BE2C (cell line): ENCODE data around the gene ZNF688.
"Not testable (repeated sequence)": the region's sequence is repeated elsewhere in the genome, so short reads cannot be mapped to it uniquely, and the experiment has no call there.

Experiments
- DNase-seq: peaks from one replicate; pipeline ENCODE4 v3.0.0-alpha.2; 2020
- H3K27me3 ChIP-seq: fragments of 250-450 bp; sonication (Bioruptor Pico); 2 replicates; pipeline ENCODE4 v1.5.1; 2020; ENCODE audit warnings: mild to moderate bottlenecking
- H3K36me3 ChIP-seq: fragments of 250-450 bp; sonication (Bioruptor Pico); 2 replicates; pipeline ENCODE4 v1.5.1; 2020; ENCODE audit warnings: mild to moderate bottlenecking
- H3K4me1 ChIP-seq: fragments of 250-450 bp; sonication (Bioruptor Pico); 2 replicates; pipeline ENCODE4 v1.5.1; 2020
- H3K4me3 ChIP-seq: 2 replicates; pipeline ENCODE4 v1.5.1; 2011; ENCODE audit warnings: low read depth, low read length
- H3K9me3 ChIP-seq: fragments of 250-450 bp; sonication (Bioruptor Pico); 2 replicates; pipeline ENCODE4 v1.5.1; 2020
- CTCF ChIP-seq: IDR thresholded peaks from 2 replicates; pipeline ENCODE4 v1.5.1; 2012; ENCODE audit warnings: mild to moderate bottlenecking, low read depth, low read length

The ZNF688 gene

DNA sequence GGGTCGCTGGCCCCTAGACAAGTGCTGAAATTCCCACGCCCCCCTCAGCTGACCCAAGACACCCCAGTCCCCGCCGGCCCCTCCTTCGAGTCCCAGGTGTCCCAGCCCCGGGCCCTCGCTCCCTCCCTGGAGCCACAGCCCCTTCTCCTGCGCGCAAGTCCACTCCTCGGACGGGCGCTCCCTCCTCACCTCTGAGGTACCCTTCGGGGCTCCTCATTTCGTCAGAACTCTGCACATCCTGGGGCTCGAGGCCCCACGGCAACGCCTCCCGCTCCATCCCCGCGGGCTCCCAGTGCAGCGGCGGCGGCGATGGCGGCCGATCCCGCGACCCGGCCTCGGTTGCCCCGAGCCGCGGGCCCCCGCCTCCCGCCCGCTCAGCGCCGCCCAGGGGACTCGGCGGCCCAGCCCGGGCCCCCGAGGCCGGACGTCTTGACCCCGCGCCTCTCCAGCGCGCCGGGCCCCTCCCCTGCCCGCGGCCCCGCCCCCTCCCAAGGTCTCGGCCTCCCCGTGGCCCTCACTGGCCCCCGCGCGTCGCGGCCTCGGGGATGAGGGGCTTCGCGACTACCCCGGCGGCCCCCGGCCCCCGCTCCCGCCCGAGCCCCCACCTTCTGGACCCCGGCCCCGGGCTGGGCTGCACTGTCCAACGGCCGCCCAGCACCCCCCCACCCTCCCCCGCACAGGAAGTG lies 45.2 kb downstream of the ZNF688 start, which contains the start of gene ZNF768:
Gene ZNF768 (minus strand): TSS at position 430 of the 686 bp plus-strand sequence. CDS start 153 bp downstream, at position 277.
- no peak for DNase-seq
- peaks cover 3% of the 10 kb centered on the region for H3K4me1 ChIP-seq
- no peaks in the 10 kb centered on the region for H3K9me3 ChIP-seq
- H3K27me3 ChIP-seq = no peaks in the 10 kb centered on the region
- TF ChIP-seq CTCF = no peak
- H3K36me3 ChIP-seq = peaks cover 7% of the 10 kb centered on the region
- peak within 1 kb of the TSS; percentile 76 for H3K4me3 ChIP-seq

DNA sequence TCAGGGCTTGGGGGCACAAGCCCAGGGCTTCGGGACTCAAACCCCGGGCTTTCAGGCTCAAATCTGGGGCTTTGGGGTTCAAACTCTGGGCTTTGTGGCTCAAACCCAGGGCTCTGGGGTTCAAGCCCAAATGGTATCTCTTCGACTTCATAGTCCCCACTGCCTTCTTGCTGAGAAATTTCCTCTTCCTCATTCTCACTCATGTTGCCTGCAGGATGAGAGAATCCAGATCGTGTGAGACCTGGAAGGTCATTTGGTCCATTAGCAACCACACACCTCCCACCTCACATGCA lies 45.7 kb downstream of the ZNF688 start:
- Histone ChIP-seq H3K36me3 (peaks cover 7% of the 10 kb centered on the region), H3K27me3 (no peaks in the 10 kb centered on the region), H3K9me3 (no peaks in the 10 kb centered on the region), H3K4me3 (peak overlapping the region; percentile 76), H3K4me1 (peaks cover 3% of the 10 kb centered on the region)
- no peak for DNase-seq
- TF ChIP-seq CTCF = no peak

DNA sequence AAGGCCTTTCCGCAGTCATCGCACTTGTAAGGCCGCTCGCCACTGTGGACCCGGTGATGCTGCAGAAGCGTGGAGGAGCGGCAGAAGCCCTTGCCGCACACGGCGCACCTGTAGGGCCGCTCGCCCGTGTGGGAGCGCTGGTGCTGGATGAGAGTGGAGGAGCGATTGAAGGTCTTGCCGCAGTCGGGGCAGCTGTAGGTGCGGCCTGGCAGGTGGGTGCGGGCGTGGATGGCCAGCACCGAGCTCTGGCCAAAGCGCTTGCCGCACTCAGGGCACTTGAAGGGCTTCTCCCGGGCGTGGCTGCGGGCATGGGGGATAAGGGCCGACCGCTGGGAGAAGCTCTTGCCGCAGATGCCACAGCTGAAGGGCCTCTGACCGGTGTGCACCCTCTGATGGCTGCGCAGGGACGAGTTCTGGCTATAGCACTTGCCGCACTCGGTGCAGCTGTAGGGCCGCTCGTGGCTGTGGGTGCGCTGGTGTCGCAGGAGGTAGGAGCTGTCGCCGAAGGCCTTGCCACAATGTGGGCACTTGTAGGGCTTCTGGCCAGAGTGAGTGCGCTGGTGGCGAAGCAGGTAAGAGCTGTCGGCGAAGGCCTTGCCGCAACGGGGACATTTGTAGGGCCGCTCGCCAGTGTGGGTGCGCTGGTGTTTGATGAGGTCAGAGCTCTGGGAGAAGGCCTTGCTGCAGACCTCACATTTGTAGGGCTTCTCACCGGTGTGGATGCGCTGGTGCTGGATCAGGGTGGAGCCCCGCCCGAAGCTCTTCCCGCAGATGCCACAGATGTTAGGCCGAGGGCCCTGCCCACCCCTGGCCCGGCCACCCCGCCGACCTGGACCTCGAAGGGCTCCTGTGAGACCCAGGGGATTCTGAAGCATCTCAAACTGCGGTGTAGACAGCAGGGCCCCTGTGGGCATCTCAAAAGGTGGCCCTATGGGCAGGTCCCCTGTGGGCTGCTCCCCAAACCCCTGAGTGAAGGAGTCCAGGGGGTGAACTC lies 46.6 kb downstream of the ZNF688 start:
- DNase-seq = no peak
- H3K27me3 ChIP-seq = no peaks in the 10 kb centered on the region
- no peaks in the 10 kb centered on the region for H3K9me3 ChIP-seq
- no peak overlapping the region for H3K4me3 ChIP-seq
- H3K4me1 ChIP-seq = peaks cover 3% of the 10 kb centered on the region
- TF ChIP-seq CTCF = no peak
- peaks cover 7% of the 10 kb centered on the region for H3K36me3 ChIP-seq

- H3K4me3 ChIP-seq = no peak overlapping the region
- peaks cover 7% of the 10 kb centered on the region for H3K36me3 ChIP-seq
- H3K4me1 ChIP-seq = peaks cover 3% of the 10 kb centered on the region
- no peaks in the 10 kb centered on the region for H3K27me3 ChIP-seq
- DNase-seq = no peak
- no peaks in the 10 kb centered on the region for H3K9me3 ChIP-seq
- TF ChIP-seq CTCF = no peak
Measured at GRCh38 chr16:30523768-30524574, 47.5 kb downstream of the ZNF688 start.

- H3K27me3 ChIP-seq, H3K4me3 ChIP-seq, H3K36me3 ChIP-seq, H3K9me3 ChIP-seq, DNase-seq, H3K4me1 ChIP-seq: not testable (repeated sequence)
Measured at GRCh38 chr16:30522702-30523463, 48.6 kb downstream of the ZNF688 start.
